T-helper 2 cell treated with Interferon-gamma antibody and Interleukin-4, amounts not matched to agents 100 ng/mL and 5 ng/mL, for 36 hours (primary cell): ENCODE measurements around the gene TXK. TPM values are rescaled to one million over a fixed set of nuclear protein-coding genes. Genes with fewer than 3 reads are reported as not detected.

ENCODE experiments used
- intact Hi-C: fragments of 100-400 bp; cut with micrococcal nuclease; formaldehyde crosslinking; loops from one replicate; pipeline ENCODE4 v1.15.1; 2023
- total RNA-seq: library from RNA; stranded (reverse); gene quantifications from 2 replicates; pipeline ENCODE4 v1.2.3, GENCODE V29; 2022

TXK gene
- total RNA-seq, 1 donor from 2014 or later: 6.8 TPM

DNA sequence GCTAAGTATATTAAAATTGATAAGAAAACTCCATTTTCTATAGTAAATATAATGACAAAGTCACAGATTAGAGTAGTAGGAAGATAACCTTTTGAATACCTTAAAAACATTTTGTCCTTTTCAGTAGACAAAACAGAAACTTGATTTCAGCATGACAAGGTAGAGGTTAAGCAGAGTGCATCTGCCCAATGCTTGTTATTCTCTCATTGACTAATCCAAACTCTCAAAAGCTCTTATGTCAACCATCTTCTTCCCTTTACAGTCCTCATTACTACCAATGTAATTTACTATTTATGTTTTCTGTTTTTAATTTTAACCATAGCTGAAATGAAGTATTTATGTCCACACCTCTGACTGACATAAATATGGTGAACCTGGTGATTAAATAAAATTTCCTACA, 106.4 kb downstream of the TXK start:
- intact Hi-C loops: no loop called here

DNA sequence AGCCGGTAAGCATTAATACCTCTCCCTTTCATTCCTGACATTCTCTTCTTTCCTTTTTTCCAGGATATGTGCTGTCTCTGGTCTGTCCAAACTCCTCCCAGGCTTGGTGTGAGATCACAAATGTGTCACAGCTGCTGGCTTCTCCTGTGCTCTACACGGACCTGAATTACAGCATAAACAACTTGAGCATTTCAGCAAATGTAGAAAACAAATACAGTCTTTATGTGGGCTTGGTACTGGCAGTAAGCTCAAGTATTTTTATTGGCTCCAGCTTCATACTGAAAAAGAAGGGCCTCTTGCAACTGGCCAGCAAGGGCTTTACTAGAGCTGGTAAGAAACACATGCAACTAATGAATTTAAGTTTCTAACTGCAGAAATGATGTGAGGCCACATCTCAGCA, 109.0 kb downstream of the TXK start:
- intact Hi-C loops: no loop called here

DNA sequence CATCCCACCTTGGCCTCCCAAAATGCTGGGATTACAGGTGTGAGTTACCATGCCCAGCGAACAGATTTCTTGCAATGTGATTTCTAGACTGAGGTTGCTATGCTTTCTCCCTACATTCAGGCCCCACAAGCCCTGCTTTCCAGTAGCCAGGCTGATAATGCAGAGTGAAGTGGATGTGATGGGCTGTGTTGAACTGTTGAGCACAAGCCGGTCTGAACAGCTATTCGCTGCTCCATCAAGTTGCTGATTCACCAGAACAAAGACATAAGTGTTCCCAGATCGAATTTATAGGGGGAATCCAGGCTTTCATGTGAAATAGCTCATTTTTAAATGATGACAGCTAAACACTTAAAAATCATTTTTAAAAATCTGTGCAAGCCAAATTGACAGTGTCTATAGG, 109.5 kb downstream of the TXK start:
- intact Hi-C loops: no loop called here

DNA sequence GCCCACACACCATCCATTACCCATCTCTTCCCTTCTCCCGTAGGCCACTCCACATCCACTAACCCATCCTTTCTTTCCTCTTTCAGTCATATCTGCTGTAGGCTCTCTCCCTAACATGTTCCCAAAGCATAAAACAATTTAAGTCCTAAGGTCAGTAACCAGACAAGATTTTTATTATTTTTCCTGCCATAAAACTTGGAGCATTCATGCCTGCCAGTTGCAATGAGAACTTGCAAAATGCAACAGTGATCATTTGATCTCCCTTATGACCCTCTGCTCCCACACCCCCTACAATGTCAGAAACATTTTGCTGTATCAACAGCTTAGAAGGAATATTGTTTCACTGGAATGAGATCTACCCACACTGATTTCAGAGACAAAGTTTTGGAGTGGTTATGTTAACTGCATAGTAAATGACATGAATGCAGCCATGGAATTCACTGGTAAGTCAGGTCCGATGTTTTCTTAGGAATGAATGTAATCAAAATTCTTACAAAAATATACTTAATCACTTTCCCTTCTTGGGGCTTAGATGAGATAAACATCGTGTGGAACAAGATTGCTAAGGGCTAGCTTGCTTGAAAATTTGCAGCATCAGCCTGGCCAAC, 111.8 kb downstream of the TXK start:
- intact Hi-C loops: no loop called here

DNA sequence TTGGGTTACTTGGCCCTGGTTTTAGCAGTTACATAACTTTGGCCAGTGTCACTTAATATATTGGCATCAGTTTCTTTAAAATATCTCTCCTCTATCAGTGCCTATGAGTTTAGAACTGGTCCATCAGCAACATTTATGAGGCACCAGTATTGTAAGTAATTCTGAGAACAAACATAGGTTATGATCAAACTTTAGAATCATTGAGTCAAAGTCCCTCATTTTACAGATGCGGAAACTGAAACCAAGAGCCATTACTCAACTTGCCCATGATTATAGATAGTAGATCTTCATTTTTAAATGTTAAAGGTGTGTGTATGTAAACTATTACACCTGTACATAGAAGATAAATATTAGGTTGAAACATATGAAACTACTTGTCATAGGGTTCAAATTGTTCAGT, 113.0 kb downstream of the TXK start:
- intact Hi-C loops: no loop called here

DNA sequence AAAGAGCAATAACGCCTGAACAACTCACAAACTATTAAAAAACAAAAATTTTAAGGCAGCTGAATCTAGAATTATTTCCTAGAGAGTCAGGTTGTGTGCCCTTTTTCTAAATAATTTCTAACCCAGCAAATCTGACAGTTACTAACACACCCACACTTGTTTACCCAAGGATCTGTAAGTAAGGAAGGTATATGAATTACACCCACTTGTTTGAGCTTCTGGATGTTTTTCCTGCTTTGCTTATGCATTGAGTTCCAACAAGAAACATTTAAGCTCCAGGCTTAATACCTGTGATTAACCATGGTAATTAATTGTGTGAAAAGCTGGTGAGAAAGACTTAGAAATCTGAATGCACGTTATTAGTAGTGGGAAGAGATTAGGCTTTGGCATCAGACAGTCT, 115.9 kb downstream of the TXK start:
- intact Hi-C loops: no loop called here

DNA sequence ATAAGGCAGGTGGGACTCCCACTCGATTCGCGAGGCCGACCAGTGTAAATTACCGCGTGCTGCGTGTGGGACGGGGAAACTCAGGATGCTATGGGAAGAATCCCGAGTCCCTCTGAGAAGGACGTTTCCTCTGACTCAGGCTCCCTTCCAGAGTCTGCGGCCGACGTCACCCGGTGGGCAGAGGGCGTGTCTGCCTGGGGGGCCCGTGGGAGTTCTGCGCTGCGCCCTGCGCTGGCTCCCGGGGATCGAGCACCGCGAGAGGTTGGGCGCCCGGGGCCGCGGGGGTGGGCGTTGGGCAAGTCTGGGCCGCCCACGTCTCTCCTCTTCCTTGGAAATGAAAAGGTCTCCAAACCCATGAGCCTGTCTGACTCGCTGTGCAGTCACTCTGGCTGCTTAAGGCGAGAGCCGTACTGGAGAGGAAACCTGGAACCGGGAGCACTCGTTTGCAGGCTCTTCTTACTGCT, 116.9 kb downstream of the TXK start:
- intact Hi-C loops: no loop called here

Other genes starting within 250 kb of the TXK start
- 11.8 and 12.0 TPM in 2 replicates for gene NFXL1, start 219.7 kb downstream of the TXK start, total RNA-seq
- not detected in 2 replicates for gene CNGA1, start 117.6 kb downstream of the TXK start, total RNA-seq
- 0.48 and 0.77 TPM in 2 replicates for gene NIPAL1, start 117.5 kb downstream of the TXK start, total RNA-seq
- gene TEC, start 135.6 kb upstream of the TXK start, total RNA-seq: 0.73 and 1.1 TPM in 2 replicates
- gene SLAIN2, start 207.3 kb upstream of the TXK start, total RNA-seq: 54.1 and 58.1 TPM in 2 replicates